ENCODE measurements around the gene ATP10A.

DNA sequence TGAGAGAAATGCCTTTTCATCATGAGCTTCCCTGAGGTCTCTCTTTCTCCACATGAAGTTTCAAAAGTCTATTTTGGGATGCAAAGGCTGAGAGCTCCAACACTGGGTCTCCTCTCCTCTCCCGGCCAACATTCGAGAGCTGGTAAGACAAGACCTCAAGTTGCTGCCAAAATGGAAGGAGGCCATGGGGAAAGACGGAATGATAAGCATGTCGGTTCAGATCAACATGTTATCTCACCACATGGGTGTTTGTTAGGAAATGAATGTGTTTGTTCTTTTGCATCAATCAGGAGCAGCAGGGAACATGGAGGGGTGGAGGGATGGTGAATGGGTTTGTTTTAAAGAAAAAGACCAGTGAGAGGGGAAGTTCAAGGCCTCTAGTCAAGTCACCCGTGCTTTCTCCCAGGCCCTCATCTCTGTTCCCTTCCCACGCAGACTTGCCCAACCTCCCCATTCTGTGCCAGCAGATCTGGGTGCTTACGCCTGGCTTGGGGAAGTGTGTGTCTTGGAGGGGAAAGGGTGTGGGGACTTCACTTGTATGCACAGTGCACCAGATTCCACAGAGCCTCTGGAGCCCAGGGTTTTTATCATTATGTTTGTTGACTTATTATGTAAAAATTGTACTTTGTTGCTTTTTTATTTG lies 23.5 kb upstream of the ATP10A start:
- TF ChIP-seq, protein P1, sequence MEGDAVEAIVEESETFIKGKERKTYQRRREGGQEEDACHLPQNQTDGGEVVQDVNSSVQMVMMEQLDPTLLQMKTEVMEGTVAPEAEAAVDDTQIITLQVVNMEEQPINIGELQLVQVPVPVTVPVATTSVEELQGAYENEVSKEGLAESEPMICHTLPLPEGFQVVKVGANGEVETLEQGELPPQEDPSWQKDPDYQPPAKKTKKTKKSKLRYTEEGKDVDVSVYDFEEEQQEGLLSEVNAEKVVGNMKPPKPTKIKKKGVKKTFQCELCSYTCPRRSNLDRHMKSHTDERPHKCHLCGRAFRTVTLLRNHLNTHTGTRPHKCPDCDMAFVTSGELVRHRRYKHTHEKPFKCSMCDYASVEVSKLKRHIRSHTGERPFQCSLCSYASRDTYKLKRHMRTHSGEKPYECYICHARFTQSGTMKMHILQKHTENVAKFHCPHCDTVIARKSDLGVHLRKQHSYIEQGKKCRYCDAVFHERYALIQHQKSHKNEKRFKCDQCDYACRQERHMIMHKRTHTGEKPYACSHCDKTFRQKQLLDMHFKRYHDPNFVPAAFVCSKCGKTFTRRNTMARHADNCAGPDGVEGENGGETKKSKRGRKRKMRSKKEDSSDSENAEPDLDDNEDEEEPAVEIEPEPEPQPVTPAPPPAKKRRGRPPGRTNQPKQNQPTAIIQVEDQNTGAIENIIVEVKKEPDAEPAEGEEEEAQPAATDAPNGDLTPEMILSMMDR (IDR thresholded peaks at IDR 0.05): no peak
- TF ChIP-seq POLR2A (IDR thresholded peaks at IDR 0.05): no peak

Data from heart left ventricle (tissue), 13 donors.